GM12891 (cell line): Measurements from ENCODE around the gene CD200R1.

Experiments
- DNase-seq: peaks from one replicate; pipeline ENCODE4 v3.0.0; 2011; ENCODE audit warnings: low spot score; ENCODE audit not compliant: insufficient read length
- FAIRE-seq: peaks from 2 replicates; lab custom pipeline; 2011; peaks lifted over from hg19 to GRCh38; lab: Jason Lieb, UNC
- PAX5 ChIP-seq: IDR thresholded peaks from 2 replicates; pipeline ENCODE4 v1.6.1; 2011; ENCODE audit warnings: low read length, moderate library complexity, mild to moderate bottlenecking; ENCODE audit not compliant: insufficient read depth, severe bottlenecking
- POLR2A ChIP-seq: IDR thresholded peaks from 2 replicates; pipeline ENCODE4 v1.6.1; 2011; ENCODE audit warnings: low read depth, low read length, control low read depth
- POLR2AphosphoS5 ChIP-seq: IDR thresholded peaks from 2 replicates; pipeline ENCODE4 v1.6.1; 2011; ENCODE audit warnings: low read depth, low read length, control low read depth
- POU2F2 ChIP-seq: IDR thresholded peaks from 2 replicates; pipeline ENCODE4 v1.6.1; 2011; ENCODE audit warnings: low read depth, mild to moderate bottlenecking, control low read depth, low read length, moderate library complexity
- SPI1 ChIP-seq: IDR thresholded peaks from 2 replicates; pipeline ENCODE4 v1.6.1; 2011; ENCODE audit warnings: low read depth, low read length, control low read depth
- TAF1 ChIP-seq: IDR thresholded peaks from 2 replicates; pipeline ENCODE4 v1.6.1; 2011; ENCODE audit warnings: low read depth, low read length, control low read depth

CD200R1 gene

GRCh38 chr3:112900113-112900512, 74.8 kb downstream of the CD200R1 start:
- no peak for DNase-seq
- no peak for FAIRE-seq

DNA sequence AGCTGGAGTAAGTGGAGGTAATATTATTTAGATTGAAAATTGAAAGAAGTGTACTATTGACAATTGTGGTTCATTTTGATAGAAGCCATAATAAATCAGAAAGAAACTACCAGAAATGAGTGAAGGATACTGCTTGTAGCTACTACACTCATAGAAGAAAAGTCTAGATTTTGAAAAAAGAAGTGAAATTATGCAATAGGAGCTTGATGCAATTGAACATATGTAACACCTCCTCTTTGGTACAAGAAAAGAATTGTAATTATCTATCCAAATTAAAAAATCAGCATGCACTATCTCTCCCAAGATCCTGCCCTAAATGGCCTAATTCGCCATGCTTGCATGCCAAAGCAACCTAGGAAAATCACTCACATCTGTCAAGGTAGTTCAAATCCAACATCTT, 77.1 kb downstream of the CD200R1 start:
- TF ChIP-seq PAX5 (no peak), POU2F2 (no peak), TAF1 (no peak), SPI1 (no peak), POLR2AphosphoS5 (no peak), POLR2A (no peak)
- FAIRE-seq, result no peak
- DNase-seq, result no peak

More at GRCh38 chr3:112900113-112900512, 74.8 kb downstream of the CD200R1 start:
- TF ChIP-seq TAF1, result no peak
- TF ChIP-seq SPI1, result no peak

- FAIRE-seq (no peak), DNase-seq (no peak)
- TF ChIP-seq TAF1 (no peak), SPI1 (no peak), POLR2A (no peak), PAX5 (no peak), POLR2AphosphoS5 (no peak), POU2F2 (no peak)
These were observed 80.6 kb downstream of the CD200R1 start for GRCh38 chr3:112894258-112894657.

GRCh38 chr3:112889357-112889756, 85.5 kb downstream of the CD200R1 start:
- FAIRE-seq (no peak), DNase-seq (no peak)
- TF ChIP-seq PAX5, result no peak
- TF ChIP-seq POLR2A, result no peak
- no peak for TF ChIP-seq TAF1
- no peak for TF ChIP-seq SPI1
- no peak for TF ChIP-seq POLR2AphosphoS5

- DNase-seq, result no peak
- TF ChIP-seq TAF1 (no peak), POU2F2 (no peak), PAX5 (no peak), POLR2A (no peak), POLR2AphosphoS5 (no peak)
- no peak for FAIRE-seq
These were observed 86.4 kb downstream of the CD200R1 start for GRCh38 chr3:112888381-112889085.

GRCh38 chr3:112884678-112885290, 90.1 kb downstream of the CD200R1 start:
- FAIRE-seq (no peak), DNase-seq (no peak)
- no peak for TF ChIP-seq POLR2A
- TF ChIP-seq TAF1, result no peak
- TF ChIP-seq SPI1, result no peak
- no peak for TF ChIP-seq POU2F2
- no peak for TF ChIP-seq PAX5
- no peak for TF ChIP-seq POLR2AphosphoS5

- TF ChIP-seq SPI1 (no peak), POU2F2 (no peak), POLR2AphosphoS5 (no peak), TAF1 (no peak), PAX5 (no peak), POLR2A (no peak)
- DNase-seq, result no peak
- FAIRE-seq, result no peak
These were observed 93.0 kb downstream of the CD200R1 start for GRCh38 chr3:112881891-112882290.

GRCh38 chr3:112875561-112875960, 99.3 kb downstream of the CD200R1 start:
- DNase-seq (no peak), FAIRE-seq (no peak)
- TF ChIP-seq TAF1 (no peak), POLR2A (no peak), PAX5 (no peak), POLR2AphosphoS5 (no peak), POU2F2 (no peak), SPI1 (no peak)

DNA sequence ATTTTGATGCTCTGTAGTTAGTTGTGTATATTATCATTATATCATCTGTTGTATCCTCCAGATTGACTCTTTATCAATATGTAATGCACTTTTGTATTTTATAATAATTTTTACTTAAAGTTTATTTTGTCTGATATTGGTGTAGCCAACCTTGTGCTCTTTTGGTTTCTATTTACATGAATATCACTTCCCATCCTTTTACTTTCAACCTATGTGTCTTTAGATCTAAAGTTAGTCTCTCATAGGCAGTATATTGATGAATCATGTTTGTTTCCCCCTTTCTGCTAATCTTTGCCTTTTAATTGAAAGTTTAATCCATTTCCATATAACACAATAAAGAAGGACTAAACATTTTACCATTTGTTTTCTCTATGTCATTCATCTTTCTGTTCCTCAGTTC, 100.2 kb downstream of the CD200R1 start:
- FAIRE-seq, result no peak
- DNase-seq, result no peak
- TF ChIP-seq POU2F2, result no peak
- no peak for TF ChIP-seq SPI1
- TF ChIP-seq POLR2A, result no peak
- no peak for TF ChIP-seq TAF1
- TF ChIP-seq POLR2AphosphoS5, result no peak
- TF ChIP-seq PAX5, result no peak

- no peak for FAIRE-seq
- DNase-seq, result no peak
- TF ChIP-seq TAF1 (no peak), POLR2AphosphoS5 (no peak), SPI1 (peak; percentile 63), PAX5 (no peak), POLR2A (no peak), POU2F2 (no peak)
These were observed 101.3 kb downstream of the CD200R1 start for GRCh38 chr3:112873632-112874031.
